Kidney (tissue), 14 donors: ENCODE results near the gene PKHD1. TPM values are rescaled to one million over a fixed set of nuclear protein-coding genes. Genes with fewer than 3 reads are reported as not detected.

Experiments used
- DNase-seq, 5 donors: peaks; one replicate each; pipeline ENCODE4 v3.0.0-alpha.2; 2013 to 2020
- FAIRE-seq: peaks from 2 replicates; lab custom pipeline; 2012; peaks lifted over from hg19 to GRCh38; lab: Jason Lieb, UNC
- H3K27ac ChIP-seq, 2 donors: one replicate each; pipeline ENCODE4 v1.7.0; 2013; ENCODE audit warnings: low read depth in 2 of 2, low read length in 2 of 2, inconsistent platforms in 1 of 2
- H3K27me3 ChIP-seq: one replicate; pipeline ENCODE4 v1.7.1; 2013; ENCODE audit warnings: low read length, inconsistent platforms; ENCODE audit not compliant: control insufficient read depth, insufficient read depth
- H3K36me3 ChIP-seq, 3 donors: one replicate each; pipeline versions ENCODE4 v1.7.0 to v1.7.1; 2013; ENCODE audit warnings: low read length in 3 of 3, control low read depth in 1 of 3, inconsistent platforms in 1 of 3; ENCODE audit not compliant: insufficient read depth in 3 of 3, control insufficient read depth in 2 of 3
- H3K4me1 ChIP-seq, 3 donors: one replicate each; pipeline versions ENCODE4 v1.7.0 to v1.7.1; 2013; ENCODE audit warnings: low read length in 3 of 3, inconsistent platforms in 1 of 3, low read depth in 1 of 3; ENCODE audit not compliant: control insufficient read depth in 2 of 3, insufficient read depth in 2 of 3
- H3K4me3 ChIP-seq, 3 donors: one replicate each; pipeline versions ENCODE4 v1.7.0 to v1.8.1; 2013; ENCODE audit warnings: low read length in 3 of 3, control low read depth in 1 of 3, inconsistent platforms in 1 of 3
- H3K9ac ChIP-seq, 3 donors: one replicate each; pipeline versions ENCODE4 v1.7.0 to v1.7.1; 2013; ENCODE audit warnings: low read length in 3 of 3, control low read depth in 1 of 3, inconsistent platforms in 1 of 3
- H3K9me3 ChIP-seq, 3 donors: one replicate each; pipeline versions ENCODE4 v1.7.0 to v1.7.1; 2013; ENCODE audit warnings: low read length in 3 of 3, control low read depth in 1 of 3, inconsistent platforms in 1 of 3; ENCODE audit not compliant: control insufficient read depth in 2 of 3, insufficient read depth in 1 of 3
- intact Hi-C: fragments of 100-400 bp; cut with DNase I; formaldehyde crosslinking; loops from one replicate; pipeline ENCODE4 v1.11.1; 2022
- polyA plus RNA-seq: library from polyadenylated mRNA; stranded (reverse); fragments of 350-450 nt; fragmentation: Illumina TruSeq; extraction: RNeasy Lipid Tissue Mini Kit (QIAGEN cat#74804); gene quantifications from one replicate; pipeline ENCODE4 v1.2.3, GENCODE V29; 2014; ENCODE audit warnings: low read depth, low replicate concordance; ENCODE audit not compliant: insufficient read depth
- total RNA-seq: library from RNA; stranded (reverse); fragmentation: NEBNext Ultra II Directional; extraction: Animal tissue kit (Norgen Biotek cat#: 25700); gene quantifications from one replicate; pipeline ENCODE4 v1.2.1, GENCODE V29; 2021
- TF ChIP-seq, protein P1 (sequence below): IDR thresholded peaks from 3 replicates; pipeline ENCODE4 v1.5.1; 2012; ENCODE audit warnings: mild to moderate bottlenecking, moderate library complexity, borderline replicate concordance; ENCODE audit not compliant: insufficient read depth; ENCODE audit errors: extremely low read depth
- donor health status: control.
- donor health status: control.
- donor health status: control.
- donor health status: control.
- donor health status: control.
- donor health status: DM: yes; HTN: yes; CAD: no.
- donor health status: Normal renal cell carcinoma (clear cell type).

The PKHD1 gene
- total and polyA plus RNA-seq, 2 donors from 2014 or later, result 6.0 to 77.5 TPM

DNA sequence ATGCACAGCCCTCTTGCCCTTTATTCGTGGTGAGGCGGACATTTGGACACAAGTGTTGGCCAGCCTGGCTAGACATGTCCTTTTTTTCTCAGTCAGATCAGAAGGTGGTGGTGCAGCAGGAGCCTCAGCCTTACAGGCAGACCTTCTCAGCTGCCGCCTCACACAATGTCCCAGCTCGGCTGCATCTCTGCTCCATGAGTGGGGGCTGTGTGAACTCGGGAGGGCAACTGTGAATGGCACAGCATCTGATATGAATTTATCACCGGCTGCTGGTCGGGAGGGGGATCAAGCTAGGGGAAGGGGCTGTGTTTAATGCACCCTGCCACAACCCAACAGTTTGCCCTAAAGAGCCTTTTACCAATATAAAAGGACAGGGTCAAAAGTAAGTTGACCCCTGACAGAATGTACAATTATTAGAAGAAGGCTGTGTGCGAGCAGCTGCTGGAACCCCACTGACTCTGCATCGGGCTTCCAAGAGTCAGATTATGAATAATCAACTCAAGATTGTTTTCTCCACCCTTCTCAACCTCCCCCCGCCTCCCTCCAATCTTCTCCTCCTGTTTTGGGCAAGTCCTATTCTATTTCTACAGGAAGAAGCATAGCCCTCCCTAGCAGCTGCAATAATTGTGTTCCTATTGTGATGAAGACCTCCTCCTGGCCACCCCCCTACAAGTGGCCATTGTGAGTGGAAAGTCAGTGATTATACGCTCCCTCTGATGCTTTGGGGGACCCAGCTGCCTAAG, 245.2 kb downstream of the PKHD1 start:
- TF ChIP-seq, protein P1, sequence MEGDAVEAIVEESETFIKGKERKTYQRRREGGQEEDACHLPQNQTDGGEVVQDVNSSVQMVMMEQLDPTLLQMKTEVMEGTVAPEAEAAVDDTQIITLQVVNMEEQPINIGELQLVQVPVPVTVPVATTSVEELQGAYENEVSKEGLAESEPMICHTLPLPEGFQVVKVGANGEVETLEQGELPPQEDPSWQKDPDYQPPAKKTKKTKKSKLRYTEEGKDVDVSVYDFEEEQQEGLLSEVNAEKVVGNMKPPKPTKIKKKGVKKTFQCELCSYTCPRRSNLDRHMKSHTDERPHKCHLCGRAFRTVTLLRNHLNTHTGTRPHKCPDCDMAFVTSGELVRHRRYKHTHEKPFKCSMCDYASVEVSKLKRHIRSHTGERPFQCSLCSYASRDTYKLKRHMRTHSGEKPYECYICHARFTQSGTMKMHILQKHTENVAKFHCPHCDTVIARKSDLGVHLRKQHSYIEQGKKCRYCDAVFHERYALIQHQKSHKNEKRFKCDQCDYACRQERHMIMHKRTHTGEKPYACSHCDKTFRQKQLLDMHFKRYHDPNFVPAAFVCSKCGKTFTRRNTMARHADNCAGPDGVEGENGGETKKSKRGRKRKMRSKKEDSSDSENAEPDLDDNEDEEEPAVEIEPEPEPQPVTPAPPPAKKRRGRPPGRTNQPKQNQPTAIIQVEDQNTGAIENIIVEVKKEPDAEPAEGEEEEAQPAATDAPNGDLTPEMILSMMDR, result no peak
- Histone ChIP-seq H3K4me1 (peaks cover 0 to 4% (median 0%) of the 10 kb centered on the region in 3 donors), H3K27me3 (no peaks in the 10 kb centered on the region), H3K27ac (no peak overlapping the region), H3K4me3 (no peak overlapping the region), H3K9ac (no peak overlapping the region), H3K9me3 (no peaks in the 10 kb centered on the region), H3K36me3 (peaks cover 0 to 12% (median 0%) of the 10 kb centered on the region in 3 donors)
- intact Hi-C loops, result no loop called here
- DNase-seq (peak in 1 of 5 donors; percentile 33), FAIRE-seq (no peak)

DNA sequence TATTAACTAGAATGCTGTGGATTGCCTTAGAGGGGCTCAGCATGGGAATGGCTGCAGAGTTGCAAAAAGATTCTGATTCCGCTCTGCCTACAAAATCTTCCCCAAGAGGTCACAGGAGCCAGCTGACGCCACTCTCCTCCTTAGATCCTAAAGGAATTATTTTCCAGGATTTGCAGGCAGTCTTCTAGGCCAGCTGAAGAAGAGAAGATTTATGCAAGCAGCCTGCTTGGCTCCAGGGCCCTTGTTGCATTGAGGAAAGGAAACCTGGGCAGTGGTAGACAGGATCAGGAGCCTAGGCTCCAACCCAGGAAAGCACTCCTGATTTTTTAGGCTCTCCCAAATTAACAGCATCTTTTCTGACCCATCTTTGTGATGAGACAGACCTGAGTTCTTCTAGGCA, 245.8 kb downstream of the PKHD1 start:
- H3K4me3 ChIP-seq, result no peak overlapping the region
- H3K36me3 ChIP-seq, result peaks cover 0 to 11% (median 0%) of the 10 kb centered on the region in 3 donors
- TF ChIP-seq, protein P1, result no peak
- H3K27me3 ChIP-seq, result no peaks in the 10 kb centered on the region
- no peak overlapping the region for H3K27ac ChIP-seq
- H3K4me1 ChIP-seq, result peaks cover 0 to 4% (median 0%) of the 10 kb centered on the region in 3 donors
- no peaks in the 10 kb centered on the region for H3K9me3 ChIP-seq
- intact Hi-C loops, result no loop called here
- DNase-seq (peak in 2 of 5 donors; percentile 13 to 23), FAIRE-seq (no peak)
- H3K9ac ChIP-seq, result no peak overlapping the region

DNA sequence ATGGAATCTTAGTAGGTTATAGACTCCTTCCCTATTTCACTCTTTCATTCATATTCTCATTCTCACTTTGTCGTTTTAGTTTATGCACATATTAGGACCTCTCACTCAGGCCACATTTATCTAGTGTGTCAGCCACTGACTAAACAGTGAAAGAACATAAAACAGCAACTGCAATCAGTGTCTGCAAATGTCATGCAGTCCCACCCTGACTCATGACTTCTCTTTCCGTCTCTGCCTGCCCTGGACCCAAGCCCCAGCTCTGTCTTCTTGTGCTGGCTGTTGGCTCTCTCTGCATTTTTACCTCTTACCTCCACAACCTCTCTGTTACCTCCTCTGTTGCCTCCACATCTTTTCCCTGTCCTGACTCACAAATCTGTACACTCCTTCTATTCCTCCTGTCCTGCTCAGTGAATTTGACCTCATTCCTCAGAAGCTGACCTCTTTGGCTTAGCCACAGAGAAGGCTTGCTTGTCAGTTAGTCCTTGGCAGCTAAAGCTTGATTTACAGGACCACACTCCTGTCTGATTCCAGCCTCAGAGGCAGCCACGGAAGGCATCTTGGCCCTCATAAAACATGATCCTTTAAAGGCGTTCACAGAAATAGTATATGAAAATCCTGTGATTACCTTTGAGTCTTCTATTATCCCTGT, 247.6 kb downstream of the PKHD1 start:
- no peaks in the 10 kb centered on the region for H3K9me3 ChIP-seq
- H3K27me3 ChIP-seq, result no peaks in the 10 kb centered on the region
- FAIRE-seq, result no peak
- H3K36me3 ChIP-seq, result peaks cover 0 to 8% (median 2%) of the 10 kb centered on the region in 3 donors
- no peak overlapping the region for H3K9ac ChIP-seq
- DNase-seq, result peak in 3 of 5 donors; percentile 25 to 57 (median 54)
- intact Hi-C loops, result no loop called here
- no peak overlapping the region for H3K4me3 ChIP-seq
- TF ChIP-seq, protein P1, result no peak
- no peak overlapping the region for H3K27ac ChIP-seq
- no peaks in the 10 kb centered on the region for H3K4me1 ChIP-seq
